Keratinocyte (primary cell): ENCODE data around the gene CTIF. TPM values are rescaled to one million over a fixed set of nuclear protein-coding genes. Genes with fewer than 3 reads are reported as not detected.

Source experiments
- DNase-seq: peaks from one replicate; pipeline ENCODE4 v3.0.0-alpha.2; 2011; ENCODE audit warnings: low read depth, missing footprints, low spot score
- FAIRE-seq: peaks from 2 replicates; lab custom pipeline; 2011; peaks lifted over from hg19 to GRCh38; lab: Jason Lieb, UNC
- H2AFZ ChIP-seq: 2 replicates; pipeline ENCODE4 v1.6.0; 2012; ENCODE audit warnings: low read length, control low read depth, inconsistent platforms; ENCODE audit not compliant: control insufficient read depth
- H3K27ac ChIP-seq: 2 replicates; pipeline ENCODE4 v1.5.1; 2011; ENCODE audit warnings: low read length; ENCODE audit not compliant: control insufficient read depth, insufficient read depth
- H3K27me3 ChIP-seq: 3 replicates; pipeline ENCODE4 v1.6.0; 2011; ENCODE audit warnings: low read length; ENCODE audit not compliant: control insufficient read depth, insufficient read depth; ENCODE audit errors: extremely low read depth
- H3K36me3 ChIP-seq, 2 experiments: 2 replicates in 1 of 2; 3 replicates in 1 of 2; pipeline ENCODE4 v1.5.1; 2011; ENCODE audit warnings: low read length in 2 of 2, mild to moderate bottlenecking in 1 of 2; ENCODE audit not compliant: control insufficient read depth in 2 of 2, insufficient read depth in 2 of 2; ENCODE audit errors: extremely low read depth in 1 of 2
- H3K4me1 ChIP-seq: 3 replicates; pipeline ENCODE4 v1.5.1; 2011; ENCODE audit warnings: low read length; ENCODE audit not compliant: control insufficient read depth, insufficient read depth; ENCODE audit errors: extremely low read depth
- H3K4me2 ChIP-seq: 3 replicates; pipeline ENCODE4 v1.6.0; 2011; ENCODE audit warnings: low read depth, low read length; ENCODE audit not compliant: control insufficient read depth, insufficient read depth; ENCODE audit errors: extremely low read depth
- H3K4me3 ChIP-seq, 3 experiments: fragments of 200-600 bp in 1 of 3; sonication (generic) in 1 of 3; 2 replicates in 2 of 3; 3 replicates in 1 of 3; pipeline ENCODE4 v1.5.1; 2011 to 2016; ENCODE audit warnings: low read length in 3 of 3, mild to moderate bottlenecking in 3 of 3, control low read depth in 2 of 3, inconsistent platforms in 1 of 3, low read depth in 1 of 3, mixed read lengths in 1 of 3, mixed run types in 1 of 3, moderate library complexity in 1 of 3; ENCODE audit not compliant: control insufficient read depth in 2 of 3, insufficient read depth in 2 of 3; ENCODE audit errors: extremely low read depth in 1 of 3
- H3K79me2 ChIP-seq: 2 replicates; pipeline ENCODE4 v1.6.0; 2012; ENCODE audit warnings: low read length; ENCODE audit not compliant: control insufficient read depth, insufficient read depth
- H3K9ac ChIP-seq: 3 replicates; pipeline ENCODE4 v1.6.0; 2011; ENCODE audit warnings: low read length; ENCODE audit not compliant: control insufficient read depth, insufficient read depth; ENCODE audit errors: extremely low read depth
- H3K9me1 ChIP-seq: 3 replicates; pipeline ENCODE4 v1.6.0; 2011; ENCODE audit warnings: low read length; ENCODE audit not compliant: control insufficient read depth, insufficient read depth; ENCODE audit errors: extremely low read depth
- H3K9me3 ChIP-seq: 2 replicates; pipeline ENCODE4 v1.5.1; 2012; ENCODE audit warnings: low read depth, low read length; ENCODE audit not compliant: control insufficient read depth
- H4K20me1 ChIP-seq: 3 replicates; pipeline ENCODE4 v1.6.0; 2011; ENCODE audit warnings: low read length; ENCODE audit not compliant: control insufficient read depth, insufficient read depth; ENCODE audit errors: extremely low read depth
- CTCF ChIP-seq, 3 experiments: IDR thresholded peaks in 1 of 3; conservative IDR thresholded peaks in 1 of 3; optimal IDR thresholded peaks in 1 of 3; 2 replicates in 2 of 3; 3 replicates in 1 of 3; pipeline versions ENCODE3 to v1.5.1; 2011; ENCODE audit warnings: low read length in 3 of 3, mild to moderate bottlenecking in 3 of 3, moderate library complexity in 2 of 3, control low read depth in 1 of 3, inconsistent platforms in 1 of 3; ENCODE audit not compliant: insufficient read depth in 2 of 3; ENCODE audit errors: extremely low read depth in 1 of 3
- EZH2 ChIP-seq: IDR thresholded peaks from one replicate; pipeline ENCODE4 v1.6.1; 2012; ENCODE audit warnings: inconsistent platforms, mild to moderate bottlenecking, low read length, moderate library complexity
- dilution Hi-C: fragments of 300-500 bp; cut with MboI; formaldehyde crosslinking; loops from one replicate; pipeline ENCODE4 v1.7.0; 2020; ENCODE audit warnings: low sequenced_read_pairs; ENCODE audit not compliant: extremely low pct_ligation_motif_present
- polyA plus RNA-seq, 5 experiments: library from polyadenylated mRNA; depleted of rRNA in 3 of 5; stranded (reverse) in 3 of 5; stranded (forward) in 1 of 5; unstranded in 1 of 5; fragments of >200 nt; gene quantifications; 1 replicate in 1 of 5; 2 replicates in 3 of 5; 3 replicates in 1 of 5; pipeline versions ENCODE4 v1.2.1 to v1.2.3, GENCODE V29; 2011 to 2012; ENCODE audit warnings: missing spikeins in 2 of 5, low read depth in 1 of 5, low replicate concordance in 1 of 5

Gene CTIF
- polyA plus RNA-seq, 1 donor (not counting 4 experiments of a cell fraction or from before 2014, with no cell fraction given): 15.0 TPM

DNA sequence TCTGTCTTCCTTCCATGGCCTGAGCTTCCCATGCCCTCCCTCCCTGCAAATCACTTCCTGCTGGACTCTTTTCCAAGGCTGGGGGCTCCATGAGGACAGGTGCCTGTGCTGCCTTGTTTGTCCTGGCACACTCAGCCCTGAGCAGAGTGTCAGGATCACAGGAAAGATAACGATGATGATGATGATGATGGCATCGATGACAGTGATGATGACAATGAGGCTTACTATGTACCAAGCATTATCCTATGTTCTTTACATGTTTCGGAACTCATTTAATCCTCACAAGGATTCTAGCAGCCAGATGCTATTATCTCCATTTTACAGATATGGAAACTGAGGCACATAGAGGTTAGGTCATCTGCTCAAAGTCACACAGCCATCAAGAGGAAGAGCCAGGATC lies 170.0 kb downstream of the CTIF start:
- H3K79me2 ChIP-seq: no peaks in the 10 kb centered on the region
- H3K9me3 ChIP-seq: no peaks in the 10 kb centered on the region
- no peak overlapping the region for H2AFZ ChIP-seq
- no peaks in the 10 kb centered on the region for H4K20me1 ChIP-seq
- FAIRE-seq (no peak), DNase-seq (no peak)
- no peak overlapping the region for H3K27ac ChIP-seq
- no peak overlapping the region for H3K4me3 ChIP-seq
- no peaks in the 10 kb centered on the region for H3K4me1 ChIP-seq
- no peaks in the 10 kb centered on the region for H3K9me1 ChIP-seq
- no peak overlapping the region for H3K9ac ChIP-seq
- TF ChIP-seq EZH2 (no peak), CTCF (optimal IDR thresholded peaks at IDR 0.05 in 1 of 3, IDR thresholded peaks at IDR 0.05 in 1 of 3, conservative IDR thresholded peaks at IDR 0.05 in 1 of 3; ENCODE audit: extremely low read depth in 1 of 3, insufficient read depth in 2 of 3, low read length in 3 of 3) (no peak)
- dilution Hi-C loops: no loop called here
- H3K4me2 ChIP-seq: no peak overlapping the region
- H3K36me3 ChIP-seq: peaks cover 0 to 6% of the 10 kb centered on the region in 2 experiments
- H3K27me3 ChIP-seq: no peaks in the 10 kb centered on the region

GRCh38 chr18:48709371-48710062 lies 170.7 kb downstream of the CTIF start:
- FAIRE-seq (no peak), DNase-seq (no peak)
- H2AFZ ChIP-seq: no peak overlapping the region
- peaks cover 0 to 6% of the 10 kb centered on the region in 2 experiments for H3K36me3 ChIP-seq
- no peaks in the 10 kb centered on the region for H3K9me1 ChIP-seq
- no peak overlapping the region for H3K4me2 ChIP-seq
- TF ChIP-seq EZH2 (no peak), CTCF (optimal IDR thresholded peaks at IDR 0.05 in 1 of 3, IDR thresholded peaks at IDR 0.05 in 1 of 3, conservative IDR thresholded peaks at IDR 0.05 in 1 of 3; ENCODE audit: extremely low read depth in 1 of 3, insufficient read depth in 2 of 3, low read length in 3 of 3) (no peak)
- H3K27ac ChIP-seq: no peak overlapping the region
- H3K27me3 ChIP-seq: no peaks in the 10 kb centered on the region
- dilution Hi-C loops: no loop called here
- no peaks in the 10 kb centered on the region for H3K9me3 ChIP-seq
- H3K9ac ChIP-seq: no peak overlapping the region
- no peak overlapping the region for H3K4me3 ChIP-seq
- H3K79me2 ChIP-seq: no peaks in the 10 kb centered on the region
- H3K4me1 ChIP-seq: no peaks in the 10 kb centered on the region
- no peaks in the 10 kb centered on the region for H4K20me1 ChIP-seq
